ENCODE measurements around the gene MRPL52. TPM values are rescaled to one million over a fixed set of nuclear protein-coding genes. Genes with fewer than 3 reads are reported as not detected.
"Not testable (repeated sequence)": the region's sequence is repeated elsewhere in the genome, so short reads cannot be mapped to it uniquely, and the experiment has no call there.

Gene MRPL52
- 104 and 188 TPM in 2 replicates for total RNA-seq (2014; rRNA removed)
- 193 TPM for polyA plus RNA-seq (2012)

GRCh38 chr14:22829661-22830442 is at the start of gene MRPL52:
MRPL52 (plus strand) TSS chr14:22829887; CDS start chr14:22829913, 26 bp downstream.
- DNase-seq (ENCODE audit: low read depth): peak; percentile 82

- DNase-seq (ENCODE audit: low read depth): peak; percentile 53
Measured at GRCh38 chr14:22780105-22780679, 49.5 kb upstream of the MRPL52 start.

- no peak for DNase-seq (ENCODE audit: low read depth)
Measured at GRCh38 chr14:22780941-22781300, 48.8 kb upstream of the MRPL52 start.

GRCh38 chr14:22781301-22781991 is 48.2 kb upstream of the MRPL52 start:
- peak; percentile 78 for DNase-seq (ENCODE audit: low read depth)

DNA sequence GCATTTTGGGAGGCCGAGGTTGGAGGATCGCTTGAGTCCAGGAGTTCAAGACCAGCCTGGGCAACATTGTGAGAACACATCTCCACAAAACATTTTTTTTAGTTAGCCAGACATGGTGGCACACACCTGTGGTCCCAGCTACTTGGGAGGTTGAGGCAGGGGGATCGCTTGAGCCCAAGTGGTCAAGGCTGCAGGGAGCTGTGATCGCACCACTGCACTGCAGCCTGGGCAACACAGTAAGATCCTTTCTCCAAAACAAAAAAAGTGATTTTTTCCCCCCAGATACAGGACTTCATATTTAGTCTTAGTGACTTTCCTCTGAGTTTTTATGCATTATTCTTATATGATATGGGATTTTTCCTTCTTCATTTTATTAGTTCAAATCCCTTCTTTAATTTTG is 43.0 kb upstream of the MRPL52 start:
- DNase-seq (ENCODE audit: low read depth): no peak

DNA sequence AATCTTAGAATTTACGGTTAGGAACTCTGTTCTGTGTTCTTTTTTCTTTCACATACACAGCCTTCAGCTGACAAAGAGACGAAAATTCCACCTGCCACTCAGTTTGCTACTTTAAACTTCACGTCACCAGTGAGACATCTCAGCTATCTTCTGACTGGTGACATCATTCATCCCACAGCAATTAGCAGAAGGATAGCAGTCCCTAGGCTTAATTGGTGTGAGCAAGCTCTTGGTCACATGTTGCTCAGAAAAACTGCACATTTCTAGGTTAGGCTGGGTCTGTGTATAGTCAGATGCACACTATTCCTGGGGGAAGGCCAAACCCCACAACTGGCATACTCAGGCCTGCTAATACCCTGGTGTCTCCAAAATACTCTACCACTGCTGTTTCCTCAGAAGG is 38.4 kb upstream of the MRPL52 start:
- peak; percentile 84 for DNase-seq (ENCODE audit: low read depth)

GRCh38 chr14:22792158-22792557 is 37.5 kb upstream of the MRPL52 start:
- no peak for DNase-seq (ENCODE audit: low read depth)

DNA sequence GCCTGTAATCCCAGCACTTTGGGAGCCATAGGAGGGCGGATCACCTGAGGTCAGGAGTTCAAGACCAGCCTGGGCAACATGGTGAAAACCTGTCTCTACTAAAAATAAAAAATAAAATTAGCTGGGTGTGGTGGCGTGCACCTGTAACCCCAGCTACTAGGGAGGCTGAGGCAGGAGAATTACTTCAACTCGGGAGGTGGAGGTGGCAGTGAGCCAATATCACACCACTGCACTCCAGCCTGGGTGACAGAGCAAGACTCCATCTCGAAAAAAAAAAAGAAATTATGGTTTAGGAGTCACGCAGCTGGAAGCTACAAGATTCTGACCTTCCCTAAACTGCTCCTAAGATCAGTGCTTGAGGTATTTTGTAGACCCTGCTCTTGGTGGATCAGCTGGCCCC is 36.1 kb upstream of the MRPL52 start:
- DNase-seq (ENCODE audit: low read depth): not testable (repeated sequence)

DNA sequence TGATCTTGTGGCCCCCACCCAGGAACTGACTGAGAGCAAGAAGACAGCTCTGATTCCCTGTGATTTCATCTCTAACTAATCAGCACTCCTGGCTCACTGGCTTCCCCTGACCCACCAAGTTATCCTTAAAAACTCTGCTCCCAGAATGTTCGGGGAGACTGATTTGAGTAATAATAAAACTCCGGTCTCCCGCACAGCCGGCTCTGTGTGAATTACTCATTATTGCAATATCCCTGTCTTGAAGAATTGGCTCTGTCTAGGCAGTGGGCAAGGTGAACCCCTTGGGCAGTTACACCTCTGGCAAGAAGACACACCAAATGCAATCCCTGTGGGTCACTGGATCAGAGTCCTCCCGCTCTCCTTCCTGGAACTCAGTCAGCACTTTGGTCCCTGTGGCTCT is 35.7 kb upstream of the MRPL52 start:
- DNase-seq (ENCODE audit: low read depth): no peak

- DNase-seq (ENCODE audit: low read depth): no peak
Measured at GRCh38 chr14:22794551-22794951, 35.1 kb upstream of the MRPL52 start.

GRCh38 chr14:22796087-22796707 is 33.5 kb upstream of the MRPL52 start:
- no peak for DNase-seq (ENCODE audit: low read depth)

DNA sequence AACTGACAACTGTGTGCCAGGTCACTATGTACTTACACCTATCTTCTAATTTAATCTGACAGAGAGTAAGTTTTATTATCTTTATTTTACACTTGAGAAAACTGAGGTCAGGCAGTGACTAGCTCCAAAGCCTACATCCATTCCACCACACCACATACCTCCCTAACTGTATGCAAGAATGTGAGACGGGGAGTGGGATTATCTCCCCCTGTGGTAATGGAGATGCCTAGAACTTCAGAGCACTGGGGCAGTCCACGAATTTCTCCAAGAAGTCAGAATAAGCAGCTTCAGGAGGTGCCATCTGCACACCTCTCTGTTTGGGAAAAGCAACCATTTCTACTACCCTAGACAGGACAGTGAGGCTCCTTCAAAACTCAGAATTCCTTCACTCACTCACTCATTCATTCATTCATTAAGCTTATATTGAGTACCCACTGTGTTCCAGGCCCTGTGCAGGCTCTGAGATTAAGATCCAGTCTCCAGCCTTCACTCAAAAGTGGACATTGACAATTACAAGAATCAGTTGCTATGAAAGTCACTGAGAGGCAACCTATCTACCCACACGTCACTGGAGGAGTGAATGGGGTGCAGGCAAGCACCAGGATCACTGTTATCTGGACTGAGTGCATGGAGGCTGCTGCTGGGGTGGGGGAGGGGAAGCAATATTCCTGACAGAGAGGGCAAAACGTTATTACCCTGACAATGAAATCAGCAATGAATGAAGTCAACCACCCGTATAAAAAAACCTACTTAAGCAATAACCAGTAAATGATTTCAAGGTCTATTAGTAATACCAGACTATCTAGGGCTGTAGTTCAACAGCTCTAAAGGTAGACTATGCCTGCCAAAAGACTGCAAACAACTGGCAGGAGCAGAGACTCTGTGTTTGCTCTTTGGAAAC is 32.4 kb upstream of the MRPL52 start:
- DNase-seq (ENCODE audit: low read depth): no peak

DNA sequence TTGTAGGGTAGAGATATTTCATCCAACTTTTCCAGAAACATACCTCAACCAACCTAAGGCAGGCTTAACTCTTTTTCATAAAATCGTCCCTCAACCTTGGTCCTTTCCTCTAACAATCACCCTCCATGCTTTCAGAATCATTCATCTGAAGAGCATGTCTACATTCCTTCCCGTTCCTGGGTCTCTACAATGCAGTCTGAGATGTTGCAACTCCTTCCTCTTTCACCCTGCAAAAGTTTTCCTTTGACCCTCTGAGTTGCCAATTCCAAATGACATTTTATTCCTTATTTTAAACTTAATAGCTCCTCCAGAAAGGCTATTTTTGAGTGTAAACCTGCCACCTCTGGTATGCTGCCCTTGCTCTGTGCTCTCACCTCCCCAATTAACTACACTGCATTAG is 31.2 kb upstream of the MRPL52 start:
- DNase-seq (ENCODE audit: low read depth): no peak

- no peak for DNase-seq (ENCODE audit: low read depth)
Measured at GRCh38 chr14:22800346-22800745, 29.3 kb upstream of the MRPL52 start.

- DNase-seq (ENCODE audit: low read depth): no peak
Measured at GRCh38 chr14:22801716-22802115, 28.0 kb upstream of the MRPL52 start.

- DNase-seq (ENCODE audit: low read depth): no peak
Measured at GRCh38 chr14:22802860-22803686, 26.6 kb upstream of the MRPL52 start.

DNA sequence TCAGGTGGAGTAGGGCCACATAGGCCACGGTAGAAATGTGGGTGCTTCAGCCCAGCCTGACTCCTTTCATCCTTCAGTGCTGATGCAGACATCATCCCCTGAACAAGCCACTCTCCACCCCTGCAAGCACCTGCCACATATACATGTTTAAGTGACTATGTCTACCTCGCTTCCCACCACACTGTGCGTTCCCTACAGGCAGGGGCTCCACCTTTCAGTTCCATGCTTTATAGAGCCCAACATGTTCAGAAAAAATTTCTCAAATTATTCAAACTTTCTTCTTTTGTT is 26.1 kb upstream of the MRPL52 start:
- DNase-seq (ENCODE audit: low read depth): no peak

DNA sequence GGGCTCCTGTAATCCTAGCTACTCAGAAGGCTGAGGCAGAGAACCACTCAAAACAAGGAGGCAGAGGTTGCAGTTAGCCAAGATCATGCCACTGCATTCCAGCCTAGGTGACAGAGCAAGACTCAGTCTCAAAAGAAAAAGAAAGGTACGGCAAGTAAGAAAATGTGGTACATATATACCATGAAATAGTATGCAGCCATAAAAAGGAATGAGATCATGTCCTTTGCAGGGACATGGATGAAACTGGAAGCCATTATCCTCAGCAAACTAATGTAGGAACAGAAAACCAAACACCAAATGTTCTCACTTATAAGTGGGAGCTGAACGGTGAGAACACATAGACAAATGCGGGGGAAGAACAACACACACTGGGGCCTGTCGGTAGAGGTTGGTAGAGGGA is 24.5 kb upstream of the MRPL52 start:
- DNase-seq (ENCODE audit: low read depth): not testable (repeated sequence)

GRCh38 chr14:22807432-22808087 is 22.1 kb upstream of the MRPL52 start:
- no peak for DNase-seq (ENCODE audit: low read depth)
